Choroid plexus epithelial cell (primary cell): ENCODE results near the gene SUSD4.

ENCODE experiments used
- DNase-seq: peaks from one replicate; pipeline ENCODE4 v3.0.0-alpha.2; 2010; ENCODE audit warnings: low read depth
- H3K4me3 ChIP-seq: 2 replicates; pipeline ENCODE4 v1.5.1; 2011; ENCODE audit warnings: low read depth, mild to moderate bottlenecking, control low read depth, low read length, moderate library complexity
- CTCF ChIP-seq: conservative IDR thresholded peaks from 2 replicates; pipeline ENCODE4 v1.5.1; 2011; ENCODE audit warnings: low read depth, mild to moderate bottlenecking, control low read depth, inconsistent platforms, low read length, moderate library complexity

The SUSD4 gene

GRCh38 chr1:223347583-223347982, 16.4 kb downstream of the SUSD4 start:
- DNase-seq, result no peak
- TF ChIP-seq CTCF, result no peak

GRCh38 chr1:223346311-223346710, 17.7 kb downstream of the SUSD4 start:
- DNase-seq, result no peak
- no peak overlapping the region for H3K4me3 ChIP-seq
- TF ChIP-seq CTCF, result no peak

More at GRCh38 chr1:223347583-223347982, 16.4 kb downstream of the SUSD4 start:
- no peak overlapping the region for H3K4me3 ChIP-seq

GRCh38 chr1:223345720-223346119, 18.3 kb downstream of the SUSD4 start:
- no peak for TF ChIP-seq CTCF
- no peak for DNase-seq
- H3K4me3 ChIP-seq, result no peak overlapping the region

GRCh38 chr1:223344491-223344890, 19.5 kb downstream of the SUSD4 start:
- DNase-seq, result no peak
- TF ChIP-seq CTCF, result no peak
- no peak overlapping the region for H3K4me3 ChIP-seq

- no peak for TF ChIP-seq CTCF
- no peak for DNase-seq
- H3K4me3 ChIP-seq, result no peak overlapping the region
These were observed 20.3 kb downstream of the SUSD4 start for GRCh38 chr1:223343692-223344091.

GRCh38 chr1:223341121-223341520, 22.9 kb downstream of the SUSD4 start:
- no peak overlapping the region for H3K4me3 ChIP-seq
- DNase-seq, result no peak
- TF ChIP-seq CTCF, result no peak

GRCh38 chr1:223340637-223341036, 23.3 kb downstream of the SUSD4 start:
- TF ChIP-seq CTCF, result no peak
- H3K4me3 ChIP-seq, result no peak overlapping the region
- no peak for DNase-seq
